GM23338 (cell line): ENCODE data around the gene HTR2A. TPM values are rescaled to one million over a fixed set of nuclear protein-coding genes. Genes with fewer than 3 reads are reported as not detected.

ENCODE experiments used
- ATAC-seq: fragments of 200-7000 bp; cut with Tn5 transposase; 3 replicates; pipeline ENCODE4 v1.9.1; 2020
- DNase-seq: peaks from one replicate; pipeline ENCODE4 v3.0.0-alpha.2; 2015; ENCODE audit warnings: low spot score
- H2AFZ ChIP-seq: fragments of 200-600 bp; sonication (generic); 2 replicates; pipeline ENCODE4 v1.8.0; 2016; ENCODE audit warnings: antibody characterized with exemption, mild to moderate bottlenecking, moderate library complexity
- H3F3A ChIP-seq: fragments of 200-600 bp; sonication (generic); replicated peaks from 2 replicates; pipeline ENCODE4 v1.8.0; 2017; ENCODE audit warnings: antibody characterized with exemption, mixed run types, low read depth
- H3K27ac ChIP-seq: fragments of 200-600 bp; sonication (generic); 2 replicates; pipeline ENCODE4 v1.6.1; 2016; ENCODE audit warnings: low read depth
- H3K27me3 ChIP-seq: fragments of 200-600 bp; sonication (generic); 2 replicates; pipeline ENCODE4 v1.8.0; 2016; ENCODE audit warnings: mild to moderate bottlenecking, mixed run types, moderate library complexity; ENCODE audit not compliant: insufficient read depth
- H3K36me3 ChIP-seq: fragments of 200-600 bp; sonication (generic); 2 replicates; pipeline ENCODE4 v1.8.0; 2016; ENCODE audit warnings: mild to moderate bottlenecking; ENCODE audit not compliant: insufficient read depth
- H3K4me1 ChIP-seq: fragments of 200-600 bp; sonication (generic); 2 replicates; pipeline ENCODE4 v1.8.0; 2016; ENCODE audit warnings: mild to moderate bottlenecking, moderate library complexity; ENCODE audit not compliant: insufficient read depth
- H3K4me2 ChIP-seq: fragments of 200-600 bp; sonication (generic); 2 replicates; pipeline ENCODE4 v1.7.1; 2017; ENCODE audit warnings: mixed run types
- H3K4me3 ChIP-seq: fragments of 200-600 bp; sonication (generic); 2 replicates; pipeline ENCODE4 v1.6.1; 2016; ENCODE audit warnings: mixed run types
- H3K79me2 ChIP-seq: fragments of 200-600 bp; sonication (generic); replicated peaks from 2 replicates; pipeline ENCODE4 v1.8.0; 2017; ENCODE audit warnings: mild to moderate bottlenecking; ENCODE audit not compliant: insufficient read depth
- H3K9me2 ChIP-seq: fragments of 200-600 bp; sonication (generic); 2 replicates; pipeline ENCODE4 v1.8.0; 2017; ENCODE audit not compliant: insufficient read depth
- H4K20me1 ChIP-seq: fragments of 200-600 bp; sonication (generic); replicated peaks from 2 replicates; pipeline ENCODE4 v1.8.0; 2017; ENCODE audit warnings: mild to moderate bottlenecking; ENCODE audit not compliant: insufficient read depth
- H3K27ac Mint-ChIP-seq: 2 replicates; pipeline ENCODE4 v1.8.0; 2020; ENCODE audit warnings: inconsistent platforms, mild to moderate bottlenecking, moderate library complexity, mixed read lengths
- H3K27me3 Mint-ChIP-seq: 3 replicates; pipeline ENCODE4 v1.8.0; 2022; ENCODE audit warnings: low read depth, mild to moderate bottlenecking, moderate library complexity, mixed read lengths, inconsistent platforms; ENCODE audit not compliant: insufficient read depth, poor library complexity
- H3K36me3 Mint-ChIP-seq: 3 replicates; pipeline ENCODE4 v1.8.0; 2021; ENCODE audit warnings: low read depth, mild to moderate bottlenecking, inconsistent platforms, moderate library complexity, mixed read lengths
- H3K4me1 Mint-ChIP-seq: 3 replicates; pipeline ENCODE4 v1.8.0; 2020; ENCODE audit warnings: mild to moderate bottlenecking, inconsistent platforms, mixed read lengths
- H3K4me3 Mint-ChIP-seq: 3 replicates; pipeline ENCODE4 v1.8.0; 2021; ENCODE audit warnings: moderate library complexity, mild to moderate bottlenecking, inconsistent platforms, mixed read lengths
- H3K9me3 Mint-ChIP-seq: 3 replicates; pipeline ENCODE4 v1.8.0; 2020; ENCODE audit warnings: moderate library complexity, mild to moderate bottlenecking, inconsistent platforms, mixed read lengths
- NANOG ChIP-seq: IDR thresholded peaks from 2 replicates; pipeline ENCODE4 v1.6.1; 2016; ENCODE audit warnings: antibody characterized with exemption, borderline replicate concordance
- REST ChIP-seq: IDR thresholded peaks from one replicate; pipeline ENCODE4 v1.6.1; 2018; ENCODE audit warnings: antibody characterized with exemption; ENCODE audit not compliant: unreplicated experiment
- STAT1 ChIP-seq: IDR thresholded peaks from one replicate; pipeline ENCODE4 v1.6.1; 2016; ENCODE audit warnings: antibody characterized with exemption; ENCODE audit not compliant: unreplicated experiment
- ZNF114 ChIP-seq: fragments of 250-450 bp; sonication (Bioruptor Pico); IDR thresholded peaks from 2 replicates; pipeline ENCODE4 v1.5.0; 2020; ENCODE audit warnings: mild to moderate bottlenecking, moderate library complexity
- ZNF462 ChIP-seq: fragments of 250-450 bp; sonication (Bioruptor Pico); IDR thresholded peaks from 2 replicates; pipeline ENCODE4 v1.5.0; 2020; ENCODE audit warnings: mild to moderate bottlenecking, moderate library complexity
- polyA plus RNA-seq: library from polyadenylated mRNA; unstranded; fragments of >200 nt; fragmentation: Nextera tagmentation; extraction: Ambion mirVana; gene quantifications from 2 replicates; pipeline ENCODE4 v1.2.1, GENCODE V29; 2016
- total RNA-seq: library from RNA; depleted of rRNA; stranded (reverse); fragments of >200 nt; shearing (Covaris generic); gene quantifications from 2 replicates; pipeline ENCODE4 v1.2.3, GENCODE V29; 2014
- TF ChIP-seq, protein P1 (sequence below): IDR thresholded peaks from 2 replicates; pipeline ENCODE4 v1.6.1; 2016; ENCODE audit warnings: antibody characterized with exemption
- TF ChIP-seq, protein P2 (sequence below), 2 experiments: fragments of 200-600 bp in 1 of 2; sonication (generic) in 1 of 2; conservative IDR thresholded peaks; 2 replicates each; pipeline versions ENCODE4 v1.5.1 to v1.6.1; 2016 to 2017; ENCODE audit warnings: antibody characterized with exemption in 2 of 2, low read depth in 2 of 2, mild to moderate bottlenecking in 2 of 2, moderate library complexity in 1 of 2

HTR2A gene
- total and polyA plus RNA-seq, 2 experiments from 2014 or later, result not detected

DNA sequence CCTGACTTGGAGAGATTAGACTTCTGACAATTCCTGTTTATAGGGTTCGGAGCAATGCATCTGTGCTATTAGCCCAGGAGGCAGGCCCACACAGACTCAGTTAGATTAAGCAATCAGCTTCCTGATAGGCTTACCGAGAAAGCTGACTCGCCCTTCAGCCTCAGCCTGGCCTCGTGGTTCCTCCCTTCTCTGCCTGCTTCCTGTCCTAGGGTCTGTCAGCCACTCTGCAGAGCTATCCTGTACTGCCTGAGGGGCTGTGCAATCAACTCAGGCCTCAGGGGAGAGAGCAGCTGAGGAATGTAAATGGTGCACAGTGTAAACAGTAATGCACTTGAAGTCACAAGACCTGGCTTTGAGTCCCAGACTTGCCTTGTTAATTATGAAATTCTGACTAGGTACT is 30.7 kb downstream of the HTR2A start (continued):
- no peak for TF ChIP-seq ZNF462 (CRISPR knock-in tag)
- no peak for TF ChIP-seq NANOG
- no peak for TF ChIP-seq REST
- TF ChIP-seq STAT1, result no peak

- Histone ChIP-seq H3K4me2 (no peak overlapping the region), H3F3A (no peaks in the 10 kb centered on the region), H3K36me3 (no peaks in the 10 kb centered on the region), H3K27ac (no peak overlapping the region), H3K79me2 (no peaks in the 10 kb centered on the region), H3K27me3 (no peaks in the 10 kb centered on the region), H3K4me3 (no peak overlapping the region), H3K4me1 (no peaks in the 10 kb centered on the region), H2AFZ (no peak overlapping the region), H4K20me1 (no peaks in the 10 kb centered on the region), H3K9me2 (no peaks in the 10 kb centered on the region)
- no peak for DNase-seq
- Mint-ChIP-seq H3K27ac (no peak overlapping the region), H3K9me3 (no peaks in the 10 kb centered on the region), H3K27me3 (peaks cover under 1% of the 10 kb centered on the region), H3K4me1 (no peaks in the 10 kb centered on the region), H3K36me3 (no peaks in the 10 kb centered on the region), H3K4me3 (no peak overlapping the region)
- TF ChIP-seq NANOG (no peak), ZNF114 (CRISPR knock-in tag) (no peak)
- TF ChIP-seq, protein P1, sequence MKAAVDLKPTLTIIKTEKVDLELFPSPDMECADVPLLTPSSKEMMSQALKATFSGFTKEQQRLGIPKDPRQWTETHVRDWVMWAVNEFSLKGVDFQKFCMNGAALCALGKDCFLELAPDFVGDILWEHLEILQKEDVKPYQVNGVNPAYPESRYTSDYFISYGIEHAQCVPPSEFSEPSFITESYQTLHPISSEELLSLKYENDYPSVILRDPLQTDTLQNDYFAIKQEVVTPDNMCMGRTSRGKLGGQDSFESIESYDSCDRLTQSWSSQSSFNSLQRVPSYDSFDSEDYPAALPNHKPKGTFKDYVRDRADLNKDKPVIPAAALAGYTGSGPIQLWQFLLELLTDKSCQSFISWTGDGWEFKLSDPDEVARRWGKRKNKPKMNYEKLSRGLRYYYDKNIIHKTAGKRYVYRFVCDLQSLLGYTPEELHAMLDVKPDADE, result no peak
- TF ChIP-seq, protein P2, sequence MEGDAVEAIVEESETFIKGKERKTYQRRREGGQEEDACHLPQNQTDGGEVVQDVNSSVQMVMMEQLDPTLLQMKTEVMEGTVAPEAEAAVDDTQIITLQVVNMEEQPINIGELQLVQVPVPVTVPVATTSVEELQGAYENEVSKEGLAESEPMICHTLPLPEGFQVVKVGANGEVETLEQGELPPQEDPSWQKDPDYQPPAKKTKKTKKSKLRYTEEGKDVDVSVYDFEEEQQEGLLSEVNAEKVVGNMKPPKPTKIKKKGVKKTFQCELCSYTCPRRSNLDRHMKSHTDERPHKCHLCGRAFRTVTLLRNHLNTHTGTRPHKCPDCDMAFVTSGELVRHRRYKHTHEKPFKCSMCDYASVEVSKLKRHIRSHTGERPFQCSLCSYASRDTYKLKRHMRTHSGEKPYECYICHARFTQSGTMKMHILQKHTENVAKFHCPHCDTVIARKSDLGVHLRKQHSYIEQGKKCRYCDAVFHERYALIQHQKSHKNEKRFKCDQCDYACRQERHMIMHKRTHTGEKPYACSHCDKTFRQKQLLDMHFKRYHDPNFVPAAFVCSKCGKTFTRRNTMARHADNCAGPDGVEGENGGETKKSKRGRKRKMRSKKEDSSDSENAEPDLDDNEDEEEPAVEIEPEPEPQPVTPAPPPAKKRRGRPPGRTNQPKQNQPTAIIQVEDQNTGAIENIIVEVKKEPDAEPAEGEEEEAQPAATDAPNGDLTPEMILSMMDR (conservative IDR thresholded peaks at IDR 0.05; ENCODE audit: low read depth in 2 of 2), result no peak
- ATAC-seq, result no peak
These were observed 31.9 kb downstream of the HTR2A start for GRCh38 chr13:46864941-46865340.
